Body of pancreas (tissue), 4 donors: ENCODE measurements around the gene SMPD3. TPM values are rescaled to one million over a fixed set of nuclear protein-coding genes. Genes with fewer than 3 reads are reported as not detected.

ENCODE experiments used
- ATAC-seq: fragments of 150-250 bp; one replicate; pipeline ENCODE4 v1.9.1; 2016
- DNase-seq, 4 donors: peaks; one replicate each; pipeline ENCODE4 v3.0.0-alpha.2; 2019
- H3K27ac ChIP-seq, 4 donors: fragments of 200-600 bp; sonication (generic); 1 replicate in 3 of 4; 2 replicates in 1 of 4; pipeline versions ENCODE4 v1.5.1 to v1.6.1; 2016 to 2019; ENCODE audit warnings: mild to moderate bottlenecking in 1 of 4, mixed read lengths in 1 of 4, moderate library complexity in 1 of 4
- H3K27me3 ChIP-seq, 2 donors: fragments of 200-600 bp; sonication (generic); one replicate each; pipeline ENCODE4 v1.6.0; 2016; ENCODE audit warnings: mild to moderate bottlenecking in 1 of 2
- H3K36me3 ChIP-seq, 2 donors: fragments of 200-600 bp; sonication (generic); replicated peaks in 1 of 2; 2 replicates each; pipeline ENCODE4 v1.5.1; 2016; ENCODE audit warnings: low read depth in 2 of 2; ENCODE audit not compliant: insufficient read depth in 1 of 2
- H3K4me1 ChIP-seq: fragments of 200-600 bp; sonication (generic); one replicate; pipeline ENCODE4 v1.6.0; 2016
- H3K4me3 ChIP-seq, 2 donors: fragments of 200-600 bp; sonication (generic); 1 replicate in 1 of 2; 2 replicates in 1 of 2; pipeline ENCODE4 v1.5.1; 2016 to 2019
- H3K9me3 ChIP-seq, 3 donors: fragments of 200-600 bp; sonication (generic); 1 replicate in 2 of 3; 2 replicates in 1 of 3; pipeline ENCODE4 v1.5.1; 2016
- POLR2A ChIP-seq, 3 donors: fragments of 450-650 bp; IDR thresholded peaks; one replicate each; pipeline ENCODE4 v1.6.1; 2016; ENCODE audit warnings: antibody characterized with exemption in 3 of 3, mild to moderate bottlenecking in 2 of 3
- WGBS, 2 donors: methylation state at CpG; one replicate each; pipeline ENCODE4 v1.1.5; 2017; 5-methylcytosine and 5-hydroxymethylcytosine counted together
- intact Hi-C: fragments of 100-400 bp; cut with DNase I; formaldehyde crosslinking; loops from one replicate; pipeline ENCODE4 v1.15.1; 2023
- total RNA-seq, 2 donors: library from RNA; depleted of rRNA; stranded (reverse); fragments of >200 nt; gene quantifications; one replicate each; pipeline ENCODE4 v1.1.0, GENCODE V29; 2016
- TF ChIP-seq, protein P1 (sequence below), 7 experiments: fragments of 450-650 bp in 4 of 7; fragments of 200-600 bp in 3 of 7; sonication (generic) in 3 of 7; IDR thresholded peaks; one replicate each; pipeline ENCODE4 v1.5.1; 2016 to 2019; ENCODE audit warnings: antibody characterized with exemption in 7 of 7

The SMPD3 gene
- total RNA-seq, 2 donors from 2014 or later, result 1.3 to 4.6 TPM

GRCh38 chr16:68353366-68353765 is 94.9 kb downstream of the SMPD3 start:
- Histone ChIP-seq H3K27me3 (no peaks in the 10 kb centered on the region), H3K4me1 (no peaks in the 10 kb centered on the region), H3K9me3 (no peaks in the 10 kb centered on the region), H3K4me3 (no peak overlapping the region), H3K27ac (no peak overlapping the region), H3K36me3 (peaks cover 0 to 14% of the 10 kb centered on the region in 2 donors)
- no peak for TF ChIP-seq POLR2A (IDR thresholded peaks at IDR 0.05)
- TF ChIP-seq, protein P1, sequence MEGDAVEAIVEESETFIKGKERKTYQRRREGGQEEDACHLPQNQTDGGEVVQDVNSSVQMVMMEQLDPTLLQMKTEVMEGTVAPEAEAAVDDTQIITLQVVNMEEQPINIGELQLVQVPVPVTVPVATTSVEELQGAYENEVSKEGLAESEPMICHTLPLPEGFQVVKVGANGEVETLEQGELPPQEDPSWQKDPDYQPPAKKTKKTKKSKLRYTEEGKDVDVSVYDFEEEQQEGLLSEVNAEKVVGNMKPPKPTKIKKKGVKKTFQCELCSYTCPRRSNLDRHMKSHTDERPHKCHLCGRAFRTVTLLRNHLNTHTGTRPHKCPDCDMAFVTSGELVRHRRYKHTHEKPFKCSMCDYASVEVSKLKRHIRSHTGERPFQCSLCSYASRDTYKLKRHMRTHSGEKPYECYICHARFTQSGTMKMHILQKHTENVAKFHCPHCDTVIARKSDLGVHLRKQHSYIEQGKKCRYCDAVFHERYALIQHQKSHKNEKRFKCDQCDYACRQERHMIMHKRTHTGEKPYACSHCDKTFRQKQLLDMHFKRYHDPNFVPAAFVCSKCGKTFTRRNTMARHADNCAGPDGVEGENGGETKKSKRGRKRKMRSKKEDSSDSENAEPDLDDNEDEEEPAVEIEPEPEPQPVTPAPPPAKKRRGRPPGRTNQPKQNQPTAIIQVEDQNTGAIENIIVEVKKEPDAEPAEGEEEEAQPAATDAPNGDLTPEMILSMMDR (IDR thresholded peaks at IDR 0.05), result no peak
- ATAC-seq (no peak), DNase-seq (no peak)
- intact Hi-C loops, result no loop called here
- 85 to 97% methylated on average over 10 to 13 of the region's 13 CpGs for WGBS, 2 donors

DNA sequence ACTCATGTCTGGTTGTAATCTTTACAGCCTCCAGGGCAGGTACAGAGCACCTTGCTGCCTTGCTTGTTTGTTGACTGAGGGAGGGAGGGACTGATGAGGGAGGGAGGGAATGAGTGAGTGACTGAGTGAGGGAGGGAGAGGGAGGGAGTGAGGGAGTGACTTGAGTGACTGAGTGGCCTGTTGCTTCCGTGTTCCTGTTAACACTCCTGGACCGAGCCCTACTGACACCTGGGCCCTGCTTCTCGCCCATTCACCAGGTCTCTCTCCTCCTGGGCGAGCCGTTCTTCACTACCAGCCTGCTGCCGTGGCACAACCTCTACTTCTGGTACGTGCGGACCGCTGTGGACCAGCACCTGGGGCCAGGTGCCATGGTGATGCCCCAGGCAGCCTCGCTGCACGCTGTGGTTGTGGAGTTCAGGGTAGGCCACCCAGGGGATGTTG is 96.3 kb downstream of the SMPD3 start:
- DNase-seq (peak in 2 of 4 donors; percentile 38 to 44), ATAC-seq (peak; percentile 69)
- no peak for TF ChIP-seq POLR2A (IDR thresholded peaks at IDR 0.05)
- TF ChIP-seq, protein P1 (IDR thresholded peaks at IDR 0.05), result no peak
- intact Hi-C loops, result no loop called here
- H3K4me1 ChIP-seq, result no peaks in the 10 kb centered on the region
- no peak overlapping the region for H3K4me3 ChIP-seq
- H3K9me3 ChIP-seq, result no peaks in the 10 kb centered on the region
- no peaks in the 10 kb centered on the region for H3K27me3 ChIP-seq
- H3K36me3 ChIP-seq, result peaks cover 0 to 10% of the 10 kb centered on the region in 2 donors
- H3K27ac ChIP-seq, result no peak overlapping the region
- 63 to 77% methylated on average over 6 to 11 of the region's 11 CpGs for WGBS, 2 donors

DNA sequence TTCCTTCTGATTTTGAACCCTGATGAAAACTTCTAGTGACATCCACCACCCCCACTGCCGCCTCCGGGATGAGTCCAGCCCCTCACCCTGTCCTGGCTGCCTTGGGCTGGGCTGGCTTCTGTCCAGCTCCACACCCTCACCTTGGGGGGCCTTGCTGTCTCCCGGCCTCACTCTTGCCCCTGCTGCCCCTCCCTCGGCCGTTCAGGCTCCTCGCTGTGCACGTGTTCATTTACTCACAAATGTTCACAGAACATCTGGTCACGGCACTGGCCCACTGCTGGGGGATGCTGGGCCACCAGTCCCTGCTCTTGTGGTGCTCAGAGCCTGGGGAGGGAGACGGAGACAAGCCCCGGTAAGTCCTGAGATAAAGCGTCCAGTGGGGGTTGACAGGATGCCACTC is 96.8 kb downstream of the SMPD3 start:
- Histone ChIP-seq H3K36me3 (peaks cover 0 to 7% of the 10 kb centered on the region in 2 donors), H3K9me3 (no peaks in the 10 kb centered on the region), H3K27me3 (no peaks in the 10 kb centered on the region), H3K4me3 (no peak overlapping the region), H3K4me1 (no peaks in the 10 kb centered on the region), H3K27ac (no peak overlapping the region)
- intact Hi-C loops, result no loop called here
- TF ChIP-seq, protein P1 (IDR thresholded peaks at IDR 0.05), result no peak
- no peak for TF ChIP-seq POLR2A (IDR thresholded peaks at IDR 0.05)
- no peak for DNase-seq
- 82 to 84% methylated on average over 10 of the region's 11 CpGs for WGBS, 2 donors
- no peak for ATAC-seq

GRCh38 chr16:68350813-68351350 is 97.4 kb downstream of the SMPD3 start:
- 89 to 90% methylated on average over 9 to 10 of the region's 10 CpGs for WGBS, 2 donors
- Histone ChIP-seq H3K27ac (no peak overlapping the region), H3K9me3 (no peaks in the 10 kb centered on the region), H3K27me3 (no peaks in the 10 kb centered on the region), H3K36me3 (peaks cover 0 to 9% of the 10 kb centered on the region in 2 donors), H3K4me3 (no peak overlapping the region), H3K4me1 (no peaks in the 10 kb centered on the region)
- no peak for TF ChIP-seq POLR2A (IDR thresholded peaks at IDR 0.05)
- TF ChIP-seq, protein P1 (IDR thresholded peaks at IDR 0.05), result no peak
- DNase-seq (no peak), ATAC-seq (no peak)
- intact Hi-C loops, result no loop called here

DNA sequence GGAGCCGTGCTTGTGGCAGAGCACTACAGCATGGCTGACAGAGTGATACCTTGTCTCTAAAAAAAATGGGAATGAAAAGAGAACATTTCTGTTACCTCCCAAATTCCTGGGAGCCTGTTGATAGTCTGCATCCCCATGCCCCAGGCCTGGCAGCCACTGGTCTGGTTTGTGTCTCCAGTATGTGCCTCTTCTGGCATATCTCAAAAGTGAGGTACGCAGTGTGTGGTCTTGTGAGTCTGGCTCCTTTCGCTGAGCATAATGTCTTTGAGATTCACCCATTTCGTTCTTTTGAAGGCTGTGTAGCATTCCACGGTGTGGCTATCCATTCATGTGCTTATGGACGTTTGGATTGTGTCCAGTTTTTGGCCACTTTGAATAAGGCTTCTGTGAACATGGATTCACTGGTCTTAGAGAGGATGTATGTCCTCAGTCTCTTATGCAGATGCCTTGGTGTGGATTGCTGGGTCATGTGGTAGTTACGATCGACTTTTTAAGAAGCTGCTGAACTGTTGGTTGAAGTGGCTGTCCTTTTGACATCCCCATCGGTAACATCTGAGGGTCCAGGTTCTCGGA is 98.4 kb downstream of the SMPD3 start:
- Histone ChIP-seq H3K4me1 (no peaks in the 10 kb centered on the region), H3K27me3 (no peaks in the 10 kb centered on the region), H3K36me3 (peaks cover 0 to 8% of the 10 kb centered on the region in 2 donors), H3K27ac (no peak overlapping the region), H3K4me3 (no peak overlapping the region), H3K9me3 (no peaks in the 10 kb centered on the region)
- no peak for DNase-seq
- no peak for TF ChIP-seq POLR2A (IDR thresholded peaks at IDR 0.05)
- TF ChIP-seq, protein P1 (IDR thresholded peaks at IDR 0.05), result no peak
- WGBS, 2 donors, result 82 to 89% methylated on average over 10 of the region's 10 CpGs
- intact Hi-C loops, result no loop called here
- no peak for ATAC-seq
